NCI-H2227 treated with DMSO at 0.1 percent for 48 hours (cell line): Measurements from ENCODE around the gene FAM76A.
"Not testable (repeated sequence)": the region's sequence is repeated elsewhere in the genome, so short reads cannot be mapped to it uniquely, and the experiment has no call there.

Source experiments
- DNase-seq: peaks from one replicate; lab custom pipeline; 2025; lab: John Stamatoyannopoulos, UW

The FAM76A gene

GRCh38 chr1:27724961-27725373 is 794 bp upstream of the FAM76A start:
- peak; percentile 72 for DNase-seq

GRCh38 chr1:27726173-27727044 is 648 bp downstream of the FAM76A start:
- DNase-seq = peak; percentile 13

GRCh38 chr1:27727126-27727525 is 1.4 kb downstream of the FAM76A start:
- DNase-seq = no peak

- DNase-seq = no peak
Measured at GRCh38 chr1:27736252-27736651, 10.5 kb downstream of the FAM76A start.

GRCh38 chr1:27741121-27741520 is 15.4 kb downstream of the FAM76A start:
- DNase-seq = no peak

- no peak for DNase-seq
Measured at GRCh38 chr1:27744556-27744955, 18.8 kb downstream of the FAM76A start.

GRCh38 chr1:27745466-27745865 is 19.7 kb downstream of the FAM76A start:
- DNase-seq = no peak

GRCh38 chr1:27752360-27752759 is 26.6 kb downstream of the FAM76A start:
- no peak for DNase-seq

- DNase-seq = peak; percentile 38
Measured at GRCh38 chr1:27755286-27755685, 29.5 kb downstream of the FAM76A start.

- no peak for DNase-seq
Measured at GRCh38 chr1:27755865-27756264, 30.1 kb downstream of the FAM76A start.

GRCh38 chr1:27759236-27759635 is 33.5 kb downstream of the FAM76A start:
- DNase-seq = no peak

- DNase-seq = no peak
Measured at GRCh38 chr1:27760426-27760825, 34.7 kb downstream of the FAM76A start.

GRCh38 chr1:27762033-27762432 is 36.3 kb downstream of the FAM76A start:
- DNase-seq = no peak

- no peak for DNase-seq
Measured at GRCh38 chr1:27763358-27763757, 37.6 kb downstream of the FAM76A start.

GRCh38 chr1:27770293-27770830 is 44.6 kb downstream of the FAM76A start:
- DNase-seq = no peak

GRCh38 chr1:27772036-27772931 is 46.5 kb downstream of the FAM76A start:
- DNase-seq = no peak

- peak; percentile 97 for DNase-seq
Measured at GRCh38 chr1:27772932-27773825, 47.4 kb downstream of the FAM76A start, which contains the start of gene STX12. Gene STX12, plus strand, starts transcription at chr1:27773219. Its CDS starts 89 bp downstream, at chr1:27773308.

GRCh38 chr1:27773826-27774445 is 48.2 kb downstream of the FAM76A start:
- no peak for DNase-seq

GRCh38 chr1:27774654-27775053 is 48.9 kb downstream of the FAM76A start:
- no peak for DNase-seq

GRCh38 chr1:27775336-27775735 is 49.6 kb downstream of the FAM76A start:
- DNase-seq = not testable (repeated sequence)

GRCh38 chr1:27776276-27776675 is 50.5 kb downstream of the FAM76A start:
- not testable (repeated sequence) for DNase-seq
